Activated T-helper 2 cell treated with anti-CD3 and anti-CD28 coated beads, Interferon-gamma antibody, Interleukin-2, Interleukin-4, amounts not matched to agents 10 μg/mL and 5 μg/mL and 100 μg/mL, durations not matched to agents 14 hours and 24 hours and 36 hours (primary cell): ENCODE results near the gene GDPGP1. TPM values are rescaled to one million over a fixed set of nuclear protein-coding genes. Genes with fewer than 3 reads are reported as not detected.
"Not testable (repeated sequence)": the region's sequence is repeated elsewhere in the genome, so short reads cannot be mapped to it uniquely, and the experiment has no call there.

Experiments used
- DNase-seq: peaks from one replicate; pipeline ENCODE4 v3.0.0; 2021; ENCODE audit warnings: low spot score
- H3K27ac Mint-ChIP-seq: one replicate; pipeline ENCODE4 v1.8.0; 2021; ENCODE audit warnings: mixed read lengths
- H3K27me3 Mint-ChIP-seq: one replicate; pipeline ENCODE4 v1.8.0; 2021; ENCODE audit warnings: low read depth, mixed read lengths
- H3K36me3 Mint-ChIP-seq: one replicate; pipeline ENCODE4 v1.8.0; 2021; ENCODE audit warnings: low read depth, mixed read lengths
- H3K4me1 Mint-ChIP-seq: one replicate; pipeline ENCODE4 v1.8.0; 2021; ENCODE audit warnings: low read depth, mixed read lengths
- H3K4me3 Mint-ChIP-seq: one replicate; pipeline ENCODE4 v1.8.0; 2021; ENCODE audit warnings: low read depth, mild to moderate bottlenecking, moderate library complexity, mixed read lengths
- H3K9me3 Mint-ChIP-seq: one replicate; pipeline ENCODE4 v1.8.0; 2021; ENCODE audit warnings: mixed read lengths
- intact Hi-C: fragments of 100-400 bp; cut with micrococcal nuclease; formaldehyde crosslinking; loops from one replicate; pipeline ENCODE4 v1.15.1; 2023
- total RNA-seq: library from RNA; stranded (reverse); gene quantifications from 2 replicates; pipeline ENCODE4 v1.2.3, GENCODE V29; 2022

Gene GDPGP1
- total RNA-seq, 1 donor from 2014 or later, result 12.0 TPM

- DNase-seq, result no peak
- H3K9me3 Mint-ChIP-seq, result no peaks in the 10 kb centered on the region
- H3K36me3 Mint-ChIP-seq, result no peaks in the 10 kb centered on the region
- peaks cover 3% of the 10 kb centered on the region for H3K4me1 Mint-ChIP-seq
- H3K27ac Mint-ChIP-seq, result no peak overlapping the region
- H3K4me3 Mint-ChIP-seq, result no peak overlapping the region
- H3K27me3 Mint-ChIP-seq, result peaks cover 2% of the 10 kb centered on the region
- intact Hi-C loops, result loop anchor here (5.0 kb wide), 1 partner anchor 145 kb away; no protein-coding TSS in a partner anchor
Measured at GRCh38 chr15:90287101-90287500, 53.1 kb downstream of the GDPGP1 start.

- H3K9me3 Mint-ChIP-seq, result no peaks in the 10 kb centered on the region
- H3K4me1 Mint-ChIP-seq, result peaks cover 3% of the 10 kb centered on the region
- no peaks in the 10 kb centered on the region for H3K36me3 Mint-ChIP-seq
- no peak for DNase-seq
- H3K4me3 Mint-ChIP-seq, result no peak overlapping the region
- peaks cover 2% of the 10 kb centered on the region for H3K27me3 Mint-ChIP-seq
- H3K27ac Mint-ChIP-seq, result no peak overlapping the region
- intact Hi-C loops, result loop anchor here (5.0 kb wide), 1 partner anchor 146 kb away; no protein-coding TSS in a partner anchor
Measured at GRCh38 chr15:90287946-90288345, 53.9 kb downstream of the GDPGP1 start.

GRCh38 chr15:90291679-90292356, 57.8 kb downstream of the GDPGP1 start:
- H3K4me1 Mint-ChIP-seq, result peaks cover 17% of the 10 kb centered on the region
- H3K27me3 Mint-ChIP-seq, result peaks cover 13% of the 10 kb centered on the region
- H3K4me3 Mint-ChIP-seq, result no peak overlapping the region
- H3K36me3 Mint-ChIP-seq, result no peaks in the 10 kb centered on the region
- H3K9me3 Mint-ChIP-seq, result no peaks in the 10 kb centered on the region
- H3K27ac Mint-ChIP-seq, result no peak overlapping the region
- DNase-seq, result no peak
- intact Hi-C loops, result loop anchor here (5.0 kb wide), 1 partner anchor 60 kb away; the partner anchor contains the start of genes CIB1 and GDPGP1

DNA sequence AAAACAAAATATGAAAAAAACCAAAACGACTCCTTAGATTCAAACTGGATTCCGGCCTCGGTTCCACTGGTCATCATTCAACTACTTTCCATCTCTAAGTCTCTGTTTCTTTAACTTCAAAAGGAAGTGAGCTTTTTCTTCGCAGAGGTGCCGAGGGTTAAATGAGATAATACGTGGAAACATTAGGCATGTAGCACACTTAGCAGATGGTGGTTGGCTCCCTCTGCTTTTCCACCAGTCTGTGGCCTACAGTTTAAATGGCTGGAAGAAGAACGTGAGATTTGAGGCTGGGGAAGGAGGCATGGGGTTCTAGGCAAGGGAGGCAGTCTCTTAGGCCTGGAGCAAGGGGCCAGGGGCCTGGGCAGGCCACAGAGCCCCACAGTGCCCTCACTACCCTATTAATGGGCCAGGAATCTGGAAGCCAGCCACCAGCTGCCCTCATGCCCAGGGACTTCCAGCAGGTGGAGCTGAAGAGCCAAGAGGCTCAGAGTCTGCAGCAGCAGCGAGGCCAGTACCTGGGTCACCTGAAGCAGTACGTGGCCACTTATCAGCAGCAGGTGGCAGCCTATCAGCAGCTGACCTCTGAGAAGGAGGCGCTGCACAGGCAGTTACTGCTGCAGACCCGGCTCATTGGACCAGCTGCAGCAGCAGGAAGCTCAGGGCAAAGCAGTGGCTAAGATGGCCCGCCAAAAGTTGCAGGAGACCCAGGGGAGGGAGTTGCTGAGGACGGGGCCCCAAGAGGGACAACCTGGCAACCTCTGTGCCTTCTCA, 59.2 kb downstream of the GDPGP1 start:
- not testable (repeated sequence) for H3K9me3 Mint-ChIP-seq, H3K36me3 Mint-ChIP-seq, H3K4me3 Mint-ChIP-seq, H3K27ac Mint-ChIP-seq
- intact Hi-C loops, result loop anchor here (5.0 kb wide), 1 partner anchor 61 kb away; the partner anchor contains the start of genes CIB1 and GDPGP1
- peak; percentile 67 for DNase-seq
- H3K27me3 Mint-ChIP-seq, result peaks cover 13% of the 10 kb centered on the region
- peaks cover 20% of the 10 kb centered on the region for H3K4me1 Mint-ChIP-seq

DNA sequence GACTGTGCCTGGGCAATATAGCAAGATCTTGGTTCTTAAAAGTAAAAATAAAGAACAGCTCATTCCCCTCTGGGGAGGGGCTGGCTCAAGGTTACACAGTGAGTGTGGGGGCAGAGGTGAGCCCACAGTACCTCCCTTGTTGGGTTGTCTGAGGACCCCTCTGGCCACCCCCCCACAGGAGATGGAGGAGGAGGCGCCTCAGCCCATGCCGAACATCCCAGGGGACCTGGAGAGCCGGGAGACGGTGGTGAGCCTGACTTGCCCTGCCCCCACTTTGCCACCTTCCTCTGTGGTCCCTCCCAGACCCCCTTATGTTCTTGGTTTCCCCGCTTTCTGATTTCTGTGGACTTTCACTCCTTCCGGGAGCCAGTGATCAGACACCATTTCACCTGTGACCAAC, 60.1 kb downstream of the GDPGP1 start:
- Mint-ChIP-seq H3K27me3 (peaks cover 13% of the 10 kb centered on the region), H3K36me3 (no peaks in the 10 kb centered on the region), H3K9me3 (no peaks in the 10 kb centered on the region), H3K27ac (no peak overlapping the region), H3K4me3 (no peak overlapping the region), H3K4me1 (peaks cover 20% of the 10 kb centered on the region)
- intact Hi-C loops, result loop anchor here (5.0 kb wide), 1 partner anchor 62 kb away; the partner anchor contains the start of genes CIB1 and GDPGP1
- DNase-seq, result no peak

DNA sequence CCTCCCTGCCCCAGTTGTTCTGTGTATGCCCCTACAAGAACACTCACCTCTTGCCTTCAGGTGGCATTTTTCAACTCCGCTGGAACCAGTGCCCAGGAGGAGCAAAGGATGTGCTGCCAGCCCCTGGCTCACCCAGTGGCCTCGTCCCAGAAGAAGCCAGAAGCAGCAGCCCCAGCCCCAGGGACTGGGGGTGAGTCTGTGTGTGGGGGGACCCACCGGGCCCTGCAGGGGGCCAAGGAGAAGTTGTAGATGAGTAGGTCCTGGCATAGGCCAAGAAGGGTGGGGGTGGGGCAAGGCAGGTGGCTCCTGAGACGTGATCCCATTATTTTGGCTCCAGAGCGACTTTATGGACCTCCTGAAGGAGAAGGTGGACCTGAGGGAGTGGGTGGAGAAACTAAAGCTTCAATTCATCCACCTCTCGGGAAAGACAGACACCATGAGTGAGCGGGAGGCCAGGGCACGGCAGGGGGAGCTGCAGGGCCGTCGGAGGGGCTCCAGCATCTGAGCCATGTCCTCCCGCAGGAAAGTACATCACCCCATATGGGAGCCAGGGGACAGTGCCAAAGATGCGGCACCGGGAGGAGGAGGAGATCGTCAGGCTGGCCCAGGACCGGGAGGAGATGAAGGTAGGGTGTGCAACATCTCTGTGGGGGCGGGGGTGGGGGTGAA, 60.7 kb downstream of the GDPGP1 start:
- Mint-ChIP-seq H3K4me1 (peaks cover 20% of the 10 kb centered on the region), H3K27ac (no peak overlapping the region), H3K36me3 (no peaks in the 10 kb centered on the region), H3K4me3 (no peak overlapping the region), H3K9me3 (no peaks in the 10 kb centered on the region), H3K27me3 (peaks cover 13% of the 10 kb centered on the region)
- intact Hi-C loops, result loop anchor here (5.0 kb wide), 1 partner anchor 62 kb away; the partner anchor contains the start of genes CIB1 and GDPGP1
- DNase-seq, result no peak

DNA sequence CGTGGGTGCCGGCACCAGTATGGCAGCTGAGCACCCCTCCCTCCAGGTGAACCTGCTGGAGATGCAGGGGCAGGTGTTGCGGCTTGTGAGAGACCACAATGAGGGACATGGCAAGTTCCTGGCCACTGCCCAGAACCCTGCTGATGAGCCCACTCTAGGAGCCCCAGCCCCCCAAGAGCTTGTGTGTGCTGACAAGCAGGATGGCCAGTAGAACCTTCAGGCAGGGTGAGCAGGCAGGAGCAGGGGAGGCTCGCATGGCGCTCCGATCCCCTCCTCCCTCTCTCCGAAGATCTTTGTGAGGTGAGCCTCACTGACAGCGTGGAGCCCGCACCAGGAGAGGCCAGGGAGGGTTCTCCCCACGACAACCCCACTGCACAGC, 61.2 kb downstream of the GDPGP1 start:
- no peaks in the 10 kb centered on the region for H3K36me3 Mint-ChIP-seq
- H3K27ac Mint-ChIP-seq, result no peak overlapping the region
- DNase-seq, result no peak
- no peaks in the 10 kb centered on the region for H3K9me3 Mint-ChIP-seq
- intact Hi-C loops, result no loop called here
- H3K4me3 Mint-ChIP-seq, result no peak overlapping the region
- peaks cover 20% of the 10 kb centered on the region for H3K4me1 Mint-ChIP-seq
- H3K27me3 Mint-ChIP-seq, result peaks cover 11% of the 10 kb centered on the region

Other genes starting within 250 kb of the GDPGP1 start
- 31.4 and 34.2 TPM in 2 replicates for gene ZNF710, start 232.9 kb upstream of the GDPGP1 start, total RNA-seq
- 139 and 141 TPM in 2 replicates for gene IDH2, start 131.7 kb upstream of the GDPGP1 start, total RNA-seq
- 28.3 and 30.2 TPM in 2 replicates for gene SEMA4B, start 32.9 kb upstream of the GDPGP1 start, total RNA-seq
- 159 and 162 TPM in 2 replicates for gene CIB1, start 268 bp upstream of the GDPGP1 start, total RNA-seq
- gene TTLL13, start 15.3 kb downstream of the GDPGP1 start, total RNA-seq, result 0.34 and 1.3 TPM in 2 replicates
- 37.1 and 40.3 TPM in 2 replicates for gene NGRN, start 31.5 kb downstream of the GDPGP1 start, total RNA-seq
- gene ZNF774, start 118.1 kb downstream of the GDPGP1 start, total RNA-seq, result 2.7 and 3.6 TPM in 2 replicates
- gene IQGAP1, start 154.0 kb downstream of the GDPGP1 start, total RNA-seq, result 186 and 196 TPM in 2 replicates